GM06990 (cell line): Measurements from ENCODE around the gene DPH6.

Experiments
- DNase-seq: peaks from one replicate; pipeline ENCODE4 v3.0.0-alpha.2; 2011; ENCODE audit not compliant: insufficient read length; ENCODE audit errors: extremely low read depth
- H3K27me3 ChIP-seq: replicated peaks from 2 replicates; pipeline ENCODE4 v1.6.0; 2011; ENCODE audit warnings: low read length; ENCODE audit not compliant: control insufficient read depth, insufficient read depth
- H3K36me3 ChIP-seq: 2 replicates; pipeline ENCODE4 v1.5.1; 2011; ENCODE audit warnings: low read length; ENCODE audit not compliant: control insufficient read depth, insufficient read depth
- H3K4me3 ChIP-seq: replicated peaks from 2 replicates; pipeline ENCODE4 v1.5.1; 2011; ENCODE audit warnings: low read depth, mild to moderate bottlenecking, control low read depth, low read length
- TF ChIP-seq, protein P1 (sequence below): IDR thresholded peaks from 2 replicates; pipeline ENCODE4 v1.5.1; 2011; ENCODE audit warnings: low read length, control low read depth, mild to moderate bottlenecking, inconsistent platforms; ENCODE audit not compliant: insufficient read depth, poor library complexity, severe bottlenecking

Gene DPH6

GRCh38 chr15:35484231-35484945 is 61.6 kb downstream of the DPH6 start:
- Histone ChIP-seq H3K27me3 (no peaks in the 10 kb centered on the region), H3K36me3 (no peaks in the 10 kb centered on the region), H3K4me3 (no peak overlapping the region)
- TF ChIP-seq, protein P1, sequence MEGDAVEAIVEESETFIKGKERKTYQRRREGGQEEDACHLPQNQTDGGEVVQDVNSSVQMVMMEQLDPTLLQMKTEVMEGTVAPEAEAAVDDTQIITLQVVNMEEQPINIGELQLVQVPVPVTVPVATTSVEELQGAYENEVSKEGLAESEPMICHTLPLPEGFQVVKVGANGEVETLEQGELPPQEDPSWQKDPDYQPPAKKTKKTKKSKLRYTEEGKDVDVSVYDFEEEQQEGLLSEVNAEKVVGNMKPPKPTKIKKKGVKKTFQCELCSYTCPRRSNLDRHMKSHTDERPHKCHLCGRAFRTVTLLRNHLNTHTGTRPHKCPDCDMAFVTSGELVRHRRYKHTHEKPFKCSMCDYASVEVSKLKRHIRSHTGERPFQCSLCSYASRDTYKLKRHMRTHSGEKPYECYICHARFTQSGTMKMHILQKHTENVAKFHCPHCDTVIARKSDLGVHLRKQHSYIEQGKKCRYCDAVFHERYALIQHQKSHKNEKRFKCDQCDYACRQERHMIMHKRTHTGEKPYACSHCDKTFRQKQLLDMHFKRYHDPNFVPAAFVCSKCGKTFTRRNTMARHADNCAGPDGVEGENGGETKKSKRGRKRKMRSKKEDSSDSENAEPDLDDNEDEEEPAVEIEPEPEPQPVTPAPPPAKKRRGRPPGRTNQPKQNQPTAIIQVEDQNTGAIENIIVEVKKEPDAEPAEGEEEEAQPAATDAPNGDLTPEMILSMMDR = no peak
- no peak for DNase-seq

GRCh38 chr15:35481992-35482391 is 64.0 kb downstream of the DPH6 start:
- no peaks in the 10 kb centered on the region for H3K36me3 ChIP-seq
- H3K27me3 ChIP-seq = no peaks in the 10 kb centered on the region
- no peak for DNase-seq
- no peak overlapping the region for H3K4me3 ChIP-seq
- TF ChIP-seq, protein P1 = no peak

- TF ChIP-seq, protein P1 = no peak
- Histone ChIP-seq H3K27me3 (no peaks in the 10 kb centered on the region), H3K36me3 (no peaks in the 10 kb centered on the region), H3K4me3 (no peak overlapping the region)
- DNase-seq = no peak
These were observed 64.9 kb downstream of the DPH6 start for GRCh38 chr15:35481064-35481463.

DNA sequence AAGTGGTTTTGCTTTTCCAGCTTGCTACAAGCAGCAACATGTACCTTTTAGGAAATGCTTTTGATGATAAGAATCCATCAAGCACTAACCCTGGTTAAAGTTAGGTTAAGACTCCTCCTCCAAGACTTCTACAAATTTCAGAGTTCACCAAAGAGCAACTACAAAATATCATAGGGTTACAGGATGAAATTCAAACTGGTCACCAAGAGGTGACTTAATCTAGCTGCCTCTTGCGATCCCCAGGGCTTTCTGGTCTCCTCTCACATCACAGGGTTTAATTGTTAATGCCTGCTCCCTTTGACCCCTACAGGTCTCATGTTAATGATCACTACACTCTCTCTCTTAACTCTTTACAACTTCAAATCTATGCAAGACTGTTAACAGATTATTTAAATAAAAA is 66.5 kb downstream of the DPH6 start:
- no peaks in the 10 kb centered on the region for H3K27me3 ChIP-seq
- no peak for DNase-seq

GRCh38 chr15:35477312-35478262 is 68.4 kb downstream of the DPH6 start:
- no peaks in the 10 kb centered on the region for H3K36me3 ChIP-seq
- TF ChIP-seq, protein P1 = no peak
- no peak overlapping the region for H3K4me3 ChIP-seq
- DNase-seq = no peak
- H3K27me3 ChIP-seq = no peaks in the 10 kb centered on the region

More for the DNA sequence above, 66.5 kb downstream of the DPH6 start:
- TF ChIP-seq, protein P1 = no peak
- Histone ChIP-seq H3K4me3 (no peak overlapping the region), H3K36me3 (no peaks in the 10 kb centered on the region)
